Naive thymus-derived CD4-positive, alpha-beta T cell (primary cell): ENCODE data around the gene SEMG2. TPM values are rescaled to one million over a fixed set of nuclear protein-coding genes. Genes with fewer than 3 reads are reported as not detected.

Source experiments
- ATAC-seq: fragments of 150-1000 bp; cut with Tn5 transposase; 2 replicates; pipeline ENCODE4 v1.10.0; 2021; ENCODE audit warnings: mild to moderate bottlenecking, moderate library complexity
- CTCF ChIA-PET: fragments of 350-600 bp; sonication (Branson Sonifier 250); formaldehyde crosslinking; loops from one replicate; lab custom pipeline; 2021; ENCODE audit warnings: antibody characterized with exemption; lab: Charles Lee
- POLR2A ChIA-PET: fragments of 350-600 bp; sonication (Branson Sonifier 250); formaldehyde crosslinking; loops from one replicate; lab custom pipeline; 2021; ENCODE audit warnings: antibody characterized with exemption, inconsistent platforms; lab: Charles Lee
- DNase-seq, 9 donors: peaks; one replicate each; pipeline versions ENCODE4 v3.0.0 to v3.0.0-alpha.2; 2020 to 2022; ENCODE audit warnings: mixed read lengths in 1 of 9
- H3K27ac ChIP-seq: one replicate; pipeline ENCODE4 v1.7.0; 2013; ENCODE audit warnings: mild to moderate bottlenecking, low read depth, low read length, moderate library complexity
- H3K27me3 ChIP-seq, 2 donors: one replicate each; pipeline ENCODE4 v1.7.0; 2013; ENCODE audit warnings: low read length in 2 of 2, mild to moderate bottlenecking in 2 of 2, moderate library complexity in 2 of 2; ENCODE audit not compliant: control insufficient read depth in 2 of 2, insufficient read depth in 2 of 2
- H3K36me3 ChIP-seq, 3 experiments: 1 replicate in 2 of 3; 2 replicates in 1 of 3; pipeline ENCODE4 v1.7.0; 2013; ENCODE audit warnings: low read length in 3 of 3, mild to moderate bottlenecking in 3 of 3, moderate library complexity in 1 of 3; ENCODE audit not compliant: insufficient read depth in 3 of 3, control insufficient read depth in 2 of 3
- H3K4me1 ChIP-seq, 2 donors: one replicate each; pipeline ENCODE4 v1.7.0; 2013; ENCODE audit warnings: low read length in 2 of 2, mild to moderate bottlenecking in 2 of 2, moderate library complexity in 1 of 2; ENCODE audit not compliant: control insufficient read depth in 2 of 2, insufficient read depth in 2 of 2
- H3K4me3 ChIP-seq: 2 replicates; pipeline ENCODE4 v1.7.0; 2013; ENCODE audit warnings: mild to moderate bottlenecking, low read length
- H3K9me3 ChIP-seq, 3 experiments: 1 replicate in 2 of 3; 2 replicates in 1 of 3; pipeline ENCODE4 v1.7.0; 2013; ENCODE audit warnings: low read length in 3 of 3; ENCODE audit not compliant: control insufficient read depth in 2 of 3
- H3K27ac Mint-ChIP-seq, 9 donors: one replicate each; pipeline ENCODE4 v1.8.0; 2020 to 2022; ENCODE audit warnings: mixed read lengths in 9 of 9, mild to moderate bottlenecking in 8 of 9, moderate library complexity in 5 of 9, inconsistent platforms in 2 of 9
- H3K27me3 Mint-ChIP-seq, 5 donors: one replicate each; pipeline ENCODE4 v1.8.0; 2021 to 2022; ENCODE audit warnings: mixed read lengths in 5 of 5, mild to moderate bottlenecking in 1 of 5
- H3K36me3 Mint-ChIP-seq, 5 donors: one replicate each; pipeline ENCODE4 v1.8.0; 2020 to 2022; ENCODE audit warnings: mixed read lengths in 5 of 5, mild to moderate bottlenecking in 3 of 5, inconsistent platforms in 1 of 5
- H3K4me1 Mint-ChIP-seq, 7 donors: one replicate each; pipeline ENCODE4 v1.8.0; 2020 to 2022; ENCODE audit warnings: mixed read lengths in 7 of 7, mild to moderate bottlenecking in 3 of 7, inconsistent platforms in 1 of 7
- H3K4me3 Mint-ChIP-seq, 10 donors: one replicate each; pipeline ENCODE4 v1.8.0; 2020 to 2022; ENCODE audit warnings: mild to moderate bottlenecking in 10 of 10, mixed read lengths in 10 of 10, moderate library complexity in 6 of 10, inconsistent platforms in 2 of 10
- H3K9me3 Mint-ChIP-seq, 11 donors: one replicate each; pipeline ENCODE4 v1.8.0; 2020 to 2022; ENCODE audit warnings: mixed read lengths in 11 of 11, mild to moderate bottlenecking in 4 of 11, inconsistent platforms in 1 of 11, moderate library complexity in 1 of 11
- intact Hi-C, 2 donors: fragments of 100-400 bp; cut with micrococcal nuclease; formaldehyde crosslinking; loops; one replicate each; pipeline ENCODE4 v1.15.1; 2023
- polyA plus RNA-seq, 2 donors: library from polyadenylated mRNA; unstranded; fragments of 300-500 nt; fragmentation: Illumina TruSeq; gene quantifications; one replicate each; pipeline ENCODE4 v1.2.3, GENCODE V29; 2021
- total RNA-seq, 6 experiments: library from RNA in 5 of 6; stranded (reverse) in 5 of 6; gene quantifications; 1 replicate in 5 of 6; 2 replicates in 1 of 6; pipeline ENCODE4 v1.2.3 and lab custom pipeline; 2021 to 2026

Gene SEMG2
- total and polyA plus RNA-seq, 7 experiments from 2014 or later: not detected

DNA sequence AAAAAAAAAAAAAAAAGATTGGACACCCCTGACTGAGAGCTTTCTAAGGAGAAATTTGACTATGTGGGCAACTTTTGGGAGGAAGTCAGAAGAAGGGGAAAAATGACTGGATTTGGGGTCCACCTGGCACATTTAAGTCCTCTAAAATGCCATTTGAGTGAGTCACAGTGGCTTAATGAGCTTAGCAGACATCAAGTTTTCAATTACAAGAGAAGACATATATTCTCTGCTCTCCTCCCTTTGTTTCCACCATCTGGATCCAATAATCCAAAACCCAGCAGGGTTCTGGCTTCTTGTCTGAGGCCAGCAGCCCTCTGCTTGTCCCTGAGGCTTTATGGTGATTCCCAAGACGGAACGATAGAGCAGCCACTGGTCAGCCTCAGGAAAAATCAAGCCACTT is 39.5 kb upstream of the SEMG2 start:
- Mint-ChIP-seq H3K27me3 (peaks cover 0 to 12% (median 4%) of the 10 kb centered on the region in 5 donors), H3K9me3 (no peaks in the 10 kb centered on the region), H3K27ac (no peak overlapping the region), H3K4me3 (no peak overlapping the region), H3K36me3 (no peaks in the 10 kb centered on the region), H3K4me1 (peaks cover 0 to 8% (median 0%) of the 10 kb centered on the region in 7 donors)
- Histone ChIP-seq H3K27me3 (no peaks in the 10 kb centered on the region), H3K4me3 (no peak overlapping the region), H3K36me3 (no peaks in the 10 kb centered on the region), H3K4me1 (no peaks in the 10 kb centered on the region), H3K9me3 (no peaks in the 10 kb centered on the region), H3K27ac (no peak overlapping the region)
- intact Hi-C loops: no loop called here
- no peak for DNase-seq
- POLR2A ChIA-PET: no interaction called here
- no peak for ATAC-seq
- CTCF ChIA-PET: interaction anchor here (0.7 kb wide), 1 partner anchor 78 kb away, joined by 3 read pairs; no protein-coding TSS in a partner anchor

DNA sequence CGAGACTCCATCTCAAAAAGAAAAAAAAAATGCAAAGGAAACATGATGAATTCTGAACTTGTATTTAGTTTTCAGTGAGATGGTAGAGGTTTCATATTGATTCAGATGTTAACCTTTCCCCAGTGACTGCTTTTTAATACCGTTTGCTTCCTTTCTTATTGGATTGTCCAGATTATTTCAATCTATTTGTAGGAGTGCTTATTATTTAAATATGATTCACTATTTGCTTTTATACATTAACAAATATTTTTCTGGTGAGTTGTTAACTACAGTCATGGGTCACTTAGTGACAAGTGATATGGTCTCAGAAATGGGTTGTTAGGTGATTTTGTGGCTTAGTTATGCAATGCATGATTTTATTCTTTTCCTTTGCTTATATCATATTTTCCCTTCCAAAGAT is 38.1 kb upstream of the SEMG2 start:
- intact Hi-C loops: no loop called here
- no peak overlapping the region for H3K27ac ChIP-seq
- Mint-ChIP-seq H3K4me1 (peaks cover 0 to 8% (median 0%) of the 10 kb centered on the region in 7 donors), H3K27ac (no peak overlapping the region), H3K27me3 (peaks cover 0 to 17% (median 4%) of the 10 kb centered on the region in 5 donors), H3K9me3 (no peaks in the 10 kb centered on the region), H3K36me3 (no peaks in the 10 kb centered on the region), H3K4me3 (no peak overlapping the region)
- H3K27me3 ChIP-seq: no peaks in the 10 kb centered on the region
- no peaks in the 10 kb centered on the region for H3K36me3 ChIP-seq
- POLR2A ChIA-PET: no interaction called here
- no peaks in the 10 kb centered on the region for H3K9me3 ChIP-seq
- DNase-seq: no peak
- no peak overlapping the region for H3K4me3 ChIP-seq
- H3K4me1 ChIP-seq: no peaks in the 10 kb centered on the region
- CTCF ChIA-PET: no interaction called here
- no peak for ATAC-seq

DNA sequence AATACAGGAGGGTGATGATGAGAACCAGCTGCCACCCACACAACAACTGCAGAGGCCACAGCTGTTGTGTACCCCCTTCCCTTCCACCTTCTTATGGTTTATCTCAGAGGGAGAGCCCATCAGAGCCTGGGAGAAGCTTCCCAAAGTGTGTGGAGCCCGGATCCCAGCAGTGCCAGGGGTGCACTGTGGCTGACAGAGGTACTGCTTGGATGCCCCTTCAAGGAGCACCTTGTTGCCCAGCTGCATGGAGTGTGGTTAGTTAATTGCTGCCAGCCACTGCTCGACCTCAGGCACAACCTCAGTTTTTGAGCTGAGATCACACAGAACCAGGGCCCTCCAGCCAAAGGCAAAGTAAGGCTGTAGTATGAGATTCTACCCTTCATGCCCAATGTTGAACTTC is 33.5 kb upstream of the SEMG2 start:
- Histone ChIP-seq H3K4me3 (no peak overlapping the region), H3K9me3 (no peaks in the 10 kb centered on the region), H3K4me1 (no peaks in the 10 kb centered on the region), H3K27ac (no peak overlapping the region), H3K36me3 (no peaks in the 10 kb centered on the region), H3K27me3 (no peaks in the 10 kb centered on the region)
- no peaks in the 10 kb centered on the region for H3K9me3 Mint-ChIP-seq
- intact Hi-C loops: no loop called here
- ChIA-PET POLR2A (no interaction called here), CTCF (no interaction called here)
- H3K4me3 Mint-ChIP-seq: no peak overlapping the region
- no peak for DNase-seq
- no peak for ATAC-seq
- H3K27me3 Mint-ChIP-seq: peaks cover 7 to 29% (median 12%) of the 10 kb centered on the region in 5 donors
- no peaks in the 10 kb centered on the region for H3K4me1 Mint-ChIP-seq
- no peak overlapping the region for H3K27ac Mint-ChIP-seq
- H3K36me3 Mint-ChIP-seq: no peaks in the 10 kb centered on the region

DNA sequence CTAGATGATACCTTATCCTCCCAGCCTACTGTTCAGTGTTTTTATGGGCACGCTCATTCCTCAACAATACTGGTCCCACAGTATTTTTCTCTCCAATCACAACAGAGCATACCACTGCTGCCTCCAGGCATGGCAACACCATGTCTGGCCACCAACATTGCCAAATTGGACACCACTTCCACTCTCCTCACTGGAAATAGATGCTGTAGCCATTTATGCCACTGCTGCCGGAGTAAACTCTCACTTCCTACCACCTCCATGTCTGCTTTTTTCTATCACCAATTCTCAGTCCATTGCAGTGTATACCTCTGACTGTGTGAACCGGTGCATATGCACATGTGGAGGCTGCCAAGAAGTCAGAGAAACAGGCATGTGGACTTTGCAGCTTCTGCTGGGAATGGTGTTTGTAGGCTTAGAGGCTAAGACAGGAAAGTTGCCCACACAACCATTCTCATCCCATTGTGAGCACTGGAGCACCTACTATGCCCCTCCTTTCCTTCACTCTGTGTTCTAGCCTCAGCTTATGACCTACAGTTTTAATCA is 32.0 kb upstream of the SEMG2 start:
- no peaks in the 10 kb centered on the region for H3K9me3 Mint-ChIP-seq
- H3K27ac Mint-ChIP-seq: no peak overlapping the region
- Histone ChIP-seq H3K27me3 (no peaks in the 10 kb centered on the region), H3K9me3 (no peaks in the 10 kb centered on the region), H3K4me3 (no peak overlapping the region), H3K4me1 (no peaks in the 10 kb centered on the region), H3K36me3 (no peaks in the 10 kb centered on the region), H3K27ac (no peak overlapping the region)
- no peaks in the 10 kb centered on the region for H3K4me1 Mint-ChIP-seq
- no peaks in the 10 kb centered on the region for H3K36me3 Mint-ChIP-seq
- no peak overlapping the region for H3K4me3 Mint-ChIP-seq
- ChIA-PET POLR2A (no interaction called here), CTCF (no interaction called here)
- peaks cover 8 to 29% (median 17%) of the 10 kb centered on the region in 5 donors for H3K27me3 Mint-ChIP-seq
- DNase-seq (no peak), ATAC-seq (no peak)
- intact Hi-C loops: no loop called here

DNA sequence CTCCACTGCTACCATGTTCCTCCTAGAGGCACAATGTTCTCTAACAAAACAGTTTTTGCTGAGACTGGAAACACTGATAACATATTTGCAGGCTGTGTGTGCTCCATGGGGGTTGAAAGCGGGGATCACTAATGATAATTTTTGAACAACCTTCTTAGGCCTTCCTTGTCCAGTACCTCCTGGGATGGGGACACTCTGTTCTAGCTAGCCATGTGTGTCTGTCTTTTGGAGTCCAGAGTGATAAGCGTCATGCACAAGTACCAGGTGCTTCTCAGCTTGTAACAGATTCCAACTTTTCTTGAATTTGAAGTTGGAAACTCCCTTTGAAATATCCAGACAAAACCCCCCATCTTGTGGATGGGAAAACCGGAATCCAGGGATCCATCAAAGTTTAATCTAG is 31.3 kb upstream of the SEMG2 start:
- Mint-ChIP-seq H3K9me3 (no peaks in the 10 kb centered on the region), H3K4me1 (no peaks in the 10 kb centered on the region), H3K27me3 (peaks cover 10 to 27% (median 23%) of the 10 kb centered on the region in 5 donors), H3K36me3 (no peaks in the 10 kb centered on the region), H3K4me3 (no peak overlapping the region), H3K27ac (no peak overlapping the region)
- Histone ChIP-seq H3K36me3 (no peaks in the 10 kb centered on the region), H3K9me3 (no peaks in the 10 kb centered on the region), H3K4me1 (no peaks in the 10 kb centered on the region), H3K27me3 (no peaks in the 10 kb centered on the region), H3K4me3 (no peak overlapping the region), H3K27ac (no peak overlapping the region)
- POLR2A ChIA-PET: no interaction called here
- CTCF ChIA-PET: no interaction called here
- no peak for DNase-seq
- intact Hi-C loops: no loop called here
- no peak for ATAC-seq

DNA sequence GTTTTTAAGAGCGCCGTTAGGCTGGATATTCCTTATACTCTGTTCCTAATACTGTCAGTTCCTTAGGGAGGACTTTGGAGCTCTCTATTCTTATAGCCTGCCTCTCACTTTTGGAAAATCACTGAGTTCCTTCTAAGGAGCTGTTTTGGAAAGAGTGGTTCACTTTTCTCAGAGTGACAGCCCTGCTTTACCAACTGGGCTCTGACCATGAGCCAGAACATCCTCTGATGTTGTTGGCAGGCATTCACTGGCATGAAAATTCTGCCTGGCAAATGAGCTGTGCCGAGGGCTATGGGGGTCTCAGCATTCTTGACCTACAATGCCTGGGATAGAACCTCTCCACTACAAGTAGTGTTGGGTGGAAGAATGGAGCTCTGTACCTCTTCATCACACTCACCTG is 29.2 kb upstream of the SEMG2 start:
- CTCF ChIA-PET: interaction anchor here (0.7 kb wide), 1 partner anchor 1323 kb away, joined by 3 read pairs; no protein-coding TSS in a partner anchor
- Mint-ChIP-seq H3K36me3 (no peaks in the 10 kb centered on the region), H3K4me1 (no peaks in the 10 kb centered on the region), H3K27me3 (peaks cover 10 to 23% (median 18%) of the 10 kb centered on the region in 5 donors), H3K27ac (no peak overlapping the region), H3K9me3 (peaks cover 0 to 5% (median 0%) of the 10 kb centered on the region in 11 donors), H3K4me3 (no peak overlapping the region)
- intact Hi-C loops: no loop called here
- ATAC-seq: no peak
- POLR2A ChIA-PET: no interaction called here
- no peak for DNase-seq
- no peaks in the 10 kb centered on the region for H3K4me1 ChIP-seq
- H3K9me3 ChIP-seq: no peaks in the 10 kb centered on the region
- no peaks in the 10 kb centered on the region for H3K36me3 ChIP-seq
- no peak overlapping the region for H3K27ac ChIP-seq
- no peak overlapping the region for H3K4me3 ChIP-seq
- no peaks in the 10 kb centered on the region for H3K27me3 ChIP-seq

DNA sequence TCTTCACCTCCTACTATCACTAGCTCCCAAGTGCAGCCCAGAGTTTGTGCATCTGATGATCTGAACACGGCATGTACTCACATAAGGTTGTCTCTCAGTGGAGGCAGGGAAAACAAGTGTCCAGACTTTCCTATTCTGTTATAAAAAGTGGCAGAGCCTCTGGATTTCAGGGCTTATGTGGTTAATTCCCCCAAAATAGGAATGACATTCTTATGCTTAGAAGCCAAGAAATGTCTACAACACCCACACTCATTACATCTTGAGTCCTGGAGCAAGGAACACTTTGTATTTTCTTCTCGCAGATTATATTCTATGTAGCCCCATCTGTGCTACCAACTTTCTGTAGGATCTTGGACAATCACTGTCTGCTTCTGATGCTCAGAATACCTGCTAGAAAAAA is 27.8 kb upstream of the SEMG2 start:
- ATAC-seq (no peak), DNase-seq (no peak)
- no peaks in the 10 kb centered on the region for H3K4me1 Mint-ChIP-seq
- no peaks in the 10 kb centered on the region for H3K36me3 Mint-ChIP-seq
- ChIA-PET POLR2A (no interaction called here), CTCF (no interaction called here)
- no peak overlapping the region for H3K4me3 Mint-ChIP-seq
- H3K9me3 ChIP-seq: no peaks in the 10 kb centered on the region
- no peak overlapping the region for H3K27ac Mint-ChIP-seq
- no peaks in the 10 kb centered on the region for H3K4me1 ChIP-seq
- peaks cover 0 to 5% (median 0%) of the 10 kb centered on the region in 11 donors for H3K9me3 Mint-ChIP-seq
- H3K36me3 ChIP-seq: no peaks in the 10 kb centered on the region
- H3K27me3 Mint-ChIP-seq: peaks cover 10 to 31% (median 24%) of the 10 kb centered on the region in 5 donors
- H3K27ac ChIP-seq: no peak overlapping the region
- no peaks in the 10 kb centered on the region for H3K27me3 ChIP-seq
- no peak overlapping the region for H3K4me3 ChIP-seq
- intact Hi-C loops: no loop called here
